ENCODE results near the gene ANK3.

ANK3 gene

GRCh38 chr10:60414111-60414510 lies 24.4 kb upstream of the ANK3 start:
- in situ Hi-C loops (cut with MboI; ENCODE audit: low sequenced_read_pairs): no loop called here

- in situ Hi-C loops (cut with MboI; ENCODE audit: low sequenced_read_pairs): no loop called here
Observed at GRCh38 chr10:60413306-60414012, 23.8 kb upstream of the ANK3 start.

- in situ Hi-C loops (cut with MboI; ENCODE audit: low sequenced_read_pairs): no loop called here
Observed at GRCh38 chr10:60410970-60411369, 21.3 kb upstream of the ANK3 start.

- in situ Hi-C loops (cut with MboI; ENCODE audit: low sequenced_read_pairs): no loop called here
Observed at GRCh38 chr10:60409202-60409601, 19.5 kb upstream of the ANK3 start.

GRCh38 chr10:60406182-60406581 lies 16.5 kb upstream of the ANK3 start:
- in situ Hi-C loops (cut with MboI; ENCODE audit: low sequenced_read_pairs): no loop called here

- in situ Hi-C loops (cut with MboI; ENCODE audit: low sequenced_read_pairs): no loop called here
Observed at GRCh38 chr10:60405172-60405571, 15.5 kb upstream of the ANK3 start.

- in situ Hi-C loops (cut with MboI; ENCODE audit: low sequenced_read_pairs): no loop called here
Observed at GRCh38 chr10:60403168-60403873, 13.6 kb upstream of the ANK3 start.

GRCh38 chr10:60400366-60400765 lies 10.7 kb upstream of the ANK3 start:
- in situ Hi-C loops (cut with MboI; ENCODE audit: low sequenced_read_pairs): no loop called here

GRCh38 chr10:60399328-60399727 lies 9.7 kb upstream of the ANK3 start:
- in situ Hi-C loops (cut with MboI; ENCODE audit: low sequenced_read_pairs): no loop called here

- in situ Hi-C loops (cut with MboI; ENCODE audit: low sequenced_read_pairs): no loop called here
Observed at GRCh38 chr10:60397792-60398191, 8.1 kb upstream of the ANK3 start.

GRCh38 chr10:60396766-60397165 lies 7.1 kb upstream of the ANK3 start:
- in situ Hi-C loops (cut with MboI; ENCODE audit: low sequenced_read_pairs): no loop called here

- in situ Hi-C loops (cut with MboI; ENCODE audit: low sequenced_read_pairs): no loop called here
Observed at GRCh38 chr10:60395711-60396110, 6.0 kb upstream of the ANK3 start.

GRCh38 chr10:60394446-60394845 lies 4.8 kb upstream of the ANK3 start:
- in situ Hi-C loops (cut with MboI; ENCODE audit: low sequenced_read_pairs): no loop called here

- in situ Hi-C loops (cut with MboI; ENCODE audit: low sequenced_read_pairs): no loop called here
Observed at GRCh38 chr10:60390224-60390626, 550 bp upstream of the ANK3 start.

- in situ Hi-C loops (cut with MboI; ENCODE audit: low sequenced_read_pairs): no loop called here
Observed at GRCh38 chr10:60388709-60389301, 870 bp downstream of the ANK3 start.

GRCh38 chr10:60388116-60388625 lies 1.5 kb downstream of the ANK3 start:
- in situ Hi-C loops (cut with MboI; ENCODE audit: low sequenced_read_pairs): no loop called here

- in situ Hi-C loops (cut with MboI; ENCODE audit: low sequenced_read_pairs): no loop called here
Observed at GRCh38 chr10:60387531-60387930, 2.1 kb downstream of the ANK3 start.

- in situ Hi-C loops (cut with MboI; ENCODE audit: low sequenced_read_pairs): no loop called here
Observed at GRCh38 chr10:60385399-60385738, 4.3 kb downstream of the ANK3 start.

- in situ Hi-C loops (cut with MboI; ENCODE audit: low sequenced_read_pairs): no loop called here
Observed at GRCh38 chr10:60384708-60385398, 4.8 kb downstream of the ANK3 start.

GRCh38 chr10:60384011-60384410 lies 5.7 kb downstream of the ANK3 start:
- in situ Hi-C loops (cut with MboI; ENCODE audit: low sequenced_read_pairs): no loop called here

- in situ Hi-C loops (cut with MboI; ENCODE audit: low sequenced_read_pairs): no loop called here
Observed at GRCh38 chr10:60382946-60383681, 6.6 kb downstream of the ANK3 start.

Measured in HL-60/S4 treated with retinoic acid at 250 ng/mL for 4 days and 3 days (cell line).